ENCODE data around the gene PPIF.

Gene PPIF

GRCh38 chr10:79351332-79351731, 4.1 kb downstream of the PPIF start:
- TF ChIP-seq CTCF (IDR thresholded peaks at IDR 0.05; ENCODE audit: low read depth, low read length), result no peak
- no peak for DNase-seq (ENCODE audit: extremely low read depth, low read depth)

- DNase-seq (ENCODE audit: extremely low read depth, low read depth), result no peak
- TF ChIP-seq CTCF (IDR thresholded peaks at IDR 0.05; ENCODE audit: low read depth, low read length), result no peak
These were observed 5.0 kb downstream of the PPIF start for GRCh38 chr10:79352035-79352877.

- no peak for TF ChIP-seq CTCF (IDR thresholded peaks at IDR 0.05; ENCODE audit: low read depth, low read length)
- no peak for DNase-seq (ENCODE audit: extremely low read depth, low read depth)
These were observed 5.7 kb downstream of the PPIF start for GRCh38 chr10:79353000-79353406.

- no peak for DNase-seq (ENCODE audit: extremely low read depth, low read depth)
- TF ChIP-seq CTCF (IDR thresholded peaks at IDR 0.05; ENCODE audit: low read depth, low read length), result no peak
These were observed 6.5 kb downstream of the PPIF start for GRCh38 chr10:79353726-79354125.

- DNase-seq (ENCODE audit: extremely low read depth, low read depth), result no peak
- TF ChIP-seq CTCF (IDR thresholded peaks at IDR 0.05; ENCODE audit: low read depth, low read length), result no peak
These were observed 6.9 kb downstream of the PPIF start for GRCh38 chr10:79354141-79354540.

GRCh38 chr10:79354615-79355014, 7.3 kb downstream of the PPIF start:
- no peak for DNase-seq (ENCODE audit: extremely low read depth, low read depth)
- no peak for TF ChIP-seq CTCF (IDR thresholded peaks at IDR 0.05; ENCODE audit: low read depth, low read length)

GRCh38 chr10:79355420-79356017, 8.2 kb downstream of the PPIF start:
- no peak for DNase-seq (ENCODE audit: extremely low read depth, low read depth)
- TF ChIP-seq CTCF (IDR thresholded peaks at IDR 0.05; ENCODE audit: low read depth, low read length), result no peak
